Endometrium (tissue), 2 donors: ENCODE results near the gene RNF149.

Source experiments
- FAIRE-seq: peaks from 2 replicates; lab custom pipeline; 2012; peaks lifted over from hg19 to GRCh38; lab: Jason Lieb, UNC
- donor health status: control.
- donor health status: control.

RNF149 gene

DNA sequence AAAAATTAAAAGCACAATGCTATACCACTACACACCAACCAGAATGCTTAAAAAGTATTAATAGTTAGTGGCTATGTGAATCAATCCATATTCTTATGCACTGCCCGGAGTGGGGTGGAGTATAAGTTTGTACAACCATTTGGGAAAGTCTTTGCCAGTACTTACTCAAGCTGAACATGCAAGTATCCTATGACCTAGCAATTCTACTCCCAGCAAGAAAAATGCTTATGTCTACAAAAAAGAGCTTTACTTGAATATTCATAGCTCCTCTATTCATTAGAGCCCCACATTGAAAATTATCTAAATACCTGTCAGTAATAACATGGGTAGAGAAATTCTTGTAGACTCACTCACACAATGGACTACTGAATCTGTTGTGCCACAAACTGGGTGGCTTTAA, 77.3 kb downstream of the RNF149 start:
- FAIRE-seq: no peak

GRCh38 chr2:101230541-101231001, 77.9 kb downstream of the RNF149 start:
- FAIRE-seq: no peak
